NT2/D1 (cell line): ENCODE measurements around the gene CDH1.

Experiments
- YY1 ChIP-seq: IDR thresholded peaks from 2 replicates; pipeline ENCODE4 v1.6.1; 2011; ENCODE audit not compliant: insufficient read length, insufficient read depth
- ZNF274 ChIP-seq: IDR thresholded peaks from 2 replicates; pipeline ENCODE4 v1.6.1; 2011; ENCODE audit warnings: mild to moderate bottlenecking, low read depth, low read length

DNA sequence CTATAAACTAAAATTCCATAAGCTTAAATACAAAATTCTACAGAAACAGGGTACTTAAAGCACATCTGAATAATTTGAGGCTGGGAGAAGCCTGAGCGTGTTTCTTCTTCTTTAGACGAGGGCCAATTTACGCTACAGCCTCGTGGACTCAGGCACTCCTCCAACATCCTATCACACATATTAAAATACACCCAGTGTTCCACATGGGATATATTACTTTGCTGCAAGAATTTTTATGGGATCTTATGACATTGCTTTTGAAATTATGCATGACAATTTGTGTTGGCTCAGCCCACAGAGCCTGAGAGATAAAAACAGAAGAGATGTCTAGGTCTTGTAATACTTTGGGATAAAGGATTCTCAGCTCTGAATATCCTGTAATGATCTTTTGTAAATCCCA lies 102.7 kb downstream of the CDH1 start:
- TF ChIP-seq YY1 (no peak), ZNF274 (no peak)
